SW 1271 (cell line): ENCODE data around the gene BNC2.
"Not testable (repeated sequence)": the region's sequence is repeated elsewhere in the genome, so short reads cannot be mapped to it uniquely, and the experiment has no call there.

ENCODE experiments used
- DNase-seq, 2 experiments: peaks; one replicate each; lab custom pipeline; 2025; lab: John Stamatoyannopoulos, UW

The BNC2 gene

GRCh38 chr9:16501141-16501540 is 369.3 kb downstream of the BNC2 start:
- no peak for DNase-seq

GRCh38 chr9:16500386-16500785 is 370.1 kb downstream of the BNC2 start:
- no peak for DNase-seq

- DNase-seq, result no peak
Observed at GRCh38 chr9:16499892-16500291, 370.6 kb downstream of the BNC2 start.

- no peak for DNase-seq
Observed at GRCh38 chr9:16496908-16497307, 373.6 kb downstream of the BNC2 start.

DNA sequence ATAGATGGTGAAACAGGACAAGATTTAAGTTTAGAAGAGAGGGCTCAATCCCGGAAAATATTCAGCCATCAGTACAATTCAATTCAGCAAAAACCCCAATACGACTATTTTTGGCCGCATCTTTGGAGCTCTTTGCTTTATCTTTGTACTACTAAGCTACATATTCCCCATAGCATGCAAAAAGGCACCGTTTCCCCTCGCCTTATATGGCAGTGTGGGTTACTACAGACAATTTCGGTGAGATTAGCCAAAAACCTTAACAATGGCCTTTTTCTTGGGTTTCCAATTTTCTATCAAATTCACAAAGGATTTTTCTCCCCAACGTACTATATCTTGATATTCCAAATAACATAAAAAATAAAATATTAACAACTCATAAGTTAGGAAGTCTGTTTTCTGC is 382.6 kb downstream of the BNC2 start:
- no peak for DNase-seq

GRCh38 chr9:16485575-16486321 is 384.7 kb downstream of the BNC2 start:
- no peak for DNase-seq

- no peak for DNase-seq
Observed at GRCh38 chr9:16485160-16485559, 385.3 kb downstream of the BNC2 start.

DNA sequence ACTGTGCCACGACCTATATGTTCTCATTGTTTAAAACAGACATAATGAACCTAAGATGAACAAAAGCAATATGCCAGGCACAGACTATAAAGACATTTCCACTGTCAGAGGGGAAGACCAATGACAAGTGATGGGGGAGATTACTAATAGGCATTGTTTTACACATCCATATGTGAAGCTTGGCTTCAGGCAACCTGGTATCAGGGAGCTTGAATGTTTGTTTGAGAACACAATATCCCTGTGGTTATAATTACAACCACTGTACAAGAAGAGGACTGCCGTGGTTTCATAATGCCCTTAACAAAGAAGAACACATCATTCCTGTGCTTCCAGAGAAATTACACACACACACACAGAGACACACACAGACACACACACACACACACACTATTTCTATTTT is 385.7 kb downstream of the BNC2 start:
- DNase-seq, result no peak

- no peak for DNase-seq
Observed at GRCh38 chr9:16484180-16484579, 386.3 kb downstream of the BNC2 start.

DNA sequence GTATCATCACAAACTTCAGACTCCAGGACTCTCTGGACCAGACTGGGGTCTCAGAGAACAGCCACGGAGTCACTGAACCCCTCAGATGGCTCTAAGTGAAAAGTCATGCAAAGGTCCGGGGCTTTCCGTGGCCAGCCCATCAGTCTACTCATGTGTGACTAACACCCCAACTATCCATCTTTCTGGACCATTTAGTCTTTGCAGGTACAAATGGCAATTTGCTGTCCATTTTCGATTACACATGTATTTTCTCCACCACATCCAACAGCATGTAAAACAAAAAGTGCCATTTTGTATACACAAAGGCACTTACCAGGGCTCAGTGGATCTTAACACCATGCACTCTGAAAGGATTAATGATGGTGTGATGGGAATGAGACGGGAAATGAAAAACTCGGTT is 387.7 kb downstream of the BNC2 start:
- no peak for DNase-seq

DNA sequence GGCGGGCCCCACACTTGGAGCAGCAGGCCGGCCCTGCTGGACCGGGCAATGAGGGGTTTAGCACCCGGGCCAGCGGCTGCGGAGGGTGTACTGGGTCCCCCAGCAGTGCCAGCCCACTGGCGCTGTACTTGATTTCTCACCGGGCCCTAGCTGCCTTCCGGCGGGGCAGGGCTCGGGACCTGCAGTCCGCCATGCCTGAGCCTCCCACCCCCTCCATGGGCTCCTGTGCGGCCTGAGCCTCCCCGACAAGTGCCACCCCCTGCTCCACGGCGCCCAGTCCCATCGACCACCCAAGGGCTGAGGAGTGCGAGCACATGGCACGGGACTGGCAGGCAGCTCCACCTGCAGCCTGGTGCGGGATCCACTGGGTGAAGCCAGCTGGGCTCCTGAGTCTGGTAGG is 389.9 kb downstream of the BNC2 start:
- not testable (repeated sequence) for DNase-seq

- no peak for DNase-seq
Observed at GRCh38 chr9:16475996-16476395, 394.5 kb downstream of the BNC2 start.

GRCh38 chr9:16475257-16475656 is 395.2 kb downstream of the BNC2 start:
- DNase-seq, result no peak

GRCh38 chr9:16469184-16469583 is 401.3 kb downstream of the BNC2 start:
- DNase-seq, result no peak

GRCh38 chr9:16461851-16462250 is 408.6 kb downstream of the BNC2 start:
- DNase-seq, result no peak

- DNase-seq, result no peak
Observed at GRCh38 chr9:16461137-16461840, 409.2 kb downstream of the BNC2 start.

DNA sequence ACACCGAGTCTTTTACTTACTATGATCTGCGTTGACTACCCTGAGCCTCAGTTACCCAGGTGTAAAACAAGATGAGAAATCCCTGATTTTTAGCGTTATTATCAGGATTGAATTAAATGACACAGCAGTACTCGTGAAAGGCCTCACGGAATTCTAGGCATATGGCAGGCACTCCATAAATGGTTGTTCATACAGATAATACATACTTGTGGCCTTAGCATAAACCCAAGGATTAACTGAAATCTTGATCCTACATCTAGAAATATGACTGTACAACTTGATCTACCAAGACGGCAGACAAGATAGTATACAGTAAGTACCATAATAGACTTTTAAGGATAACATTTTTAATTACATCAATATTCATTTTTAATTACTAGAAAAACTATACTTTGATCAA is 409.8 kb downstream of the BNC2 start:
- DNase-seq, result no peak

- DNase-seq, result no peak
Observed at GRCh38 chr9:16459421-16460148, 410.9 kb downstream of the BNC2 start.

DNA sequence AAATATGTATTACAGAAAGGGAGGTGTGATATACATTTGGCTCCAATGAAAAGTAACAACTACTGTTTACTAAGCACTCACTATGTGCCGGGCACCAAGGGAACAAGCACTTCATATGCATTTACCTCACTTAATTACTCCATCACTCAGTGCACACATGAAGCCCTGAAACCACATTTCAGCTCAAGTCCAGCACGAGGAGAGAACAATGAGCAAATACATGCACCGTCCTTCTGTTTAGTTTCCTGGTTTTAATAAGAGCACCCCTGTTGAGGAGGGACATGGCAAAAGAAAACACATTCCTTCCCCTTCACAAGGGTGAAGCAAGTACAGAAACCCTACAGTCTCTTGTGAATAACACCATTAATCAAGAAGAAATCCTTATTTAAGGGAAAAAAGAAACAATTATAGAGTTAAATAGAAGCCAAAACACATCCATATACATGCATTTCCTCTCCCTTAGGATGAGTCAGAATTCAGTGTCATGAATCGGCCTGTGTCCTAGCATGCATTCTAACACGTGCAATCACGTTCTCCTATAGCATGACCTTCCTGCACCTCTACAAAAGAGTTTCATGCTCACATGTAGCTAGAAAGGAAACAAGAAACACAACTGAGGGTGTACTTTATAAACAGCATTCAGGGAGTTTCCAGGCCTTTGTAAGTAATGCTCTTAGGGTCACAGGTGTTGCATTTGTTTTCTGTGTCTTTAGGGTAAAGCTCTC is 411.6 kb downstream of the BNC2 start:
- DNase-seq, result no peak

DNA sequence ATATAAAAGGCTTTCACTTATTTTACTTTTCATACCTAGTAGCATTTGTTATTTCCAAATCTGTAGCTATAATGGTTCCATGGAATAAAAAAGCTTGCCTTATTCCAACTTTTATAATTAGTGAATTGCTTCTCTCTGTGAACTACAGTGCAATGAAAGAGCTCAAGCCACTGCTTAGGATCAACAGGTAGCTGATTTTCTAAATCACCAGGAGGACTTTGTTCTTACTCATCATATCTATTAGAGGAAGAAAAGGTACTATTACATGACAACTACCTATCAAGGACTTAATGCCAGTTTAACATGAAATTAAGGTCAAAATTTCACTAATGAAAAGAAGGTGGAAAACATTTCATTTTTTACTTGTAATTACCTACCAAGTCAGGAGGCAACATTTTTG is 414.6 kb downstream of the BNC2 start:
- DNase-seq, result no peak

DNA sequence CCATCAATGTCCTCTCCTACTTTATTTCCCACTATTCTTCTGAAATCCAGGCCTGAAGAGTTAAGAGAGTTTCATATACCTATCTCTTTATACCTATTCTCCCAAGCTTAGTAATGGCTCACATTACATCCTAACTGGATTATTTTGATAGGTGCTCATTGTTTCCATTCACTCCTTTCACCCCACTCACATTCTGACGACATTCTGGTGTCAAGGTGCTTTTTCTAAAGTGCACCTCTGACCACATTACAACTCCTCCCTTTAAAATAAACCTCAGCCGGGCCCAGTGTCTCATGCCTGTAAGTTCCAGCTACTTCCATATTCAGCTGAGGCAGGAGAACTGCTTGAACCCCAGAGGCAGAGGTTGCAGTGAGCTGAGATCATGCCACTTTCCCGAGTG is 417.1 kb downstream of the BNC2 start:
- no peak for DNase-seq

GRCh38 chr9:16450578-16450977 is 419.9 kb downstream of the BNC2 start:
- DNase-seq, result no peak
